GM12801 (cell line): ENCODE results near the gene GLB1L.

Experiments used
- TF ChIP-seq, protein P1 (sequence below): IDR thresholded peaks from one replicate; pipeline ENCODE4 v1.5.1; 2011; ENCODE audit warnings: control low read depth; ENCODE audit not compliant: insufficient read length; ENCODE audit errors: extremely low read depth

The GLB1L gene

DNA sequence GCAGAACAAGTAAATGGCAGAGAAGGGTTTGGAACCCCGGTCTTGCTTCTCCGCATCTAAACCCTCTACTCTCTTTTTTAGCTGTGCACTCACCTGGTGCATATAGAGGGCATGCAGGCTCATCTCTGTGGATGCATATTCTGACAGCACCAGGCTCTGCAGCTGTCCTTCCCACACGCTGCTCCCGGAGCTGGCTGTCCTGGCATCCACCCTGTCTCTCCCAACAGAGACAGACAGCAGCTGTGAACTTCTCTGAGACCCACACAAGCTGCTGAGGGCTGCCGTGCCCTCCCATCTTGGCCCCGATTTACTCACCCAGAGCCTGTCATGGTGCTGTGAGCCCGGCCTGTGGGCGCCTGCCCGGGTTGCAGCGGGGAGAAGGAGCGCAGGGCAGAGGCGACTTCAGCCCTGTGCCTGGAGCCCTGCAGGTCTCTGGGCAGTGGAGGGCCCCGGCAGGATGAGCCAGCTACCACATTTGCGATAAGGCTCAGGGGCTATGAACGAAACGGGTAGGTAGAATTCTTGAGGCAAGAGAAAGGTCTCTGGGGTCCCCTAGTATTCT lies 23.2 kb downstream of the GLB1L start:
- TF ChIP-seq, protein P1, sequence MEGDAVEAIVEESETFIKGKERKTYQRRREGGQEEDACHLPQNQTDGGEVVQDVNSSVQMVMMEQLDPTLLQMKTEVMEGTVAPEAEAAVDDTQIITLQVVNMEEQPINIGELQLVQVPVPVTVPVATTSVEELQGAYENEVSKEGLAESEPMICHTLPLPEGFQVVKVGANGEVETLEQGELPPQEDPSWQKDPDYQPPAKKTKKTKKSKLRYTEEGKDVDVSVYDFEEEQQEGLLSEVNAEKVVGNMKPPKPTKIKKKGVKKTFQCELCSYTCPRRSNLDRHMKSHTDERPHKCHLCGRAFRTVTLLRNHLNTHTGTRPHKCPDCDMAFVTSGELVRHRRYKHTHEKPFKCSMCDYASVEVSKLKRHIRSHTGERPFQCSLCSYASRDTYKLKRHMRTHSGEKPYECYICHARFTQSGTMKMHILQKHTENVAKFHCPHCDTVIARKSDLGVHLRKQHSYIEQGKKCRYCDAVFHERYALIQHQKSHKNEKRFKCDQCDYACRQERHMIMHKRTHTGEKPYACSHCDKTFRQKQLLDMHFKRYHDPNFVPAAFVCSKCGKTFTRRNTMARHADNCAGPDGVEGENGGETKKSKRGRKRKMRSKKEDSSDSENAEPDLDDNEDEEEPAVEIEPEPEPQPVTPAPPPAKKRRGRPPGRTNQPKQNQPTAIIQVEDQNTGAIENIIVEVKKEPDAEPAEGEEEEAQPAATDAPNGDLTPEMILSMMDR, result no peak

DNA sequence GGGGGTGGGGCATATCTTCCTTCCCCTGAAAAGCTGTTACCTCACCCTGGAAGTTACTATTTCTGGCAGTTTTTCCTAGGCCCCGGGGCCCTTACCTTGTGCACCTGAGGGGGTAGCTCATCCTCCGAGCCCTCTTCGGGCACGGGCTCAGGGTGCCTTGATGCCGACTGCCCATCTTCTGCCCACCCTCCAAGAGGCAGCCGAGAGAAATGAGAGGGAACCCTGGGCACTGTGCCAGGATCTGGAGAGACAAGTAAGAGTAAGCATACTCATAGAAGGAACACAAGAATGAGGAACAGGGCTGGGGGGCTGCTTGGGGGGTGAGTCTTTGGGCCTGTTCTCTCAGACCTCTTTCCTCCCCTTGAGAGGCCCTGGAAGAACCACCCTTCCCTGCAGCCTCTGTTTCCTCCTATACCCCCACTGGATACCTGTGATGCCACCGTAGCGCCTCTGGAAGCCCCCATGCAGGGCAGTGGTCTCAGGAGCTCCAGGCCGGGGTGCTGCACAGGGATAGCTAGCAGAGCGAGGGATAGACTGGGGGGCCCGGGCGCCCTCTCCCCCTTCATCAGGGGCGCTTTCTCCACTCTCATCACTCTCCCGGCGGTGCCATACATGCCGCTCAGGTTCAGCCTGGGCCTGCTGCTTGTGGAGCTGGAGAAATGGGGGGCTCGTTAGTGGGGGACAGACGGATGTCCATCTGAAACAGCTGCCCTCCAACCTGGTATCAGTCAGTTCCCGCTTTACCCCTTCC lies 24.4 kb downstream of the GLB1L start:
- TF ChIP-seq, protein P1, result no peak

DNA sequence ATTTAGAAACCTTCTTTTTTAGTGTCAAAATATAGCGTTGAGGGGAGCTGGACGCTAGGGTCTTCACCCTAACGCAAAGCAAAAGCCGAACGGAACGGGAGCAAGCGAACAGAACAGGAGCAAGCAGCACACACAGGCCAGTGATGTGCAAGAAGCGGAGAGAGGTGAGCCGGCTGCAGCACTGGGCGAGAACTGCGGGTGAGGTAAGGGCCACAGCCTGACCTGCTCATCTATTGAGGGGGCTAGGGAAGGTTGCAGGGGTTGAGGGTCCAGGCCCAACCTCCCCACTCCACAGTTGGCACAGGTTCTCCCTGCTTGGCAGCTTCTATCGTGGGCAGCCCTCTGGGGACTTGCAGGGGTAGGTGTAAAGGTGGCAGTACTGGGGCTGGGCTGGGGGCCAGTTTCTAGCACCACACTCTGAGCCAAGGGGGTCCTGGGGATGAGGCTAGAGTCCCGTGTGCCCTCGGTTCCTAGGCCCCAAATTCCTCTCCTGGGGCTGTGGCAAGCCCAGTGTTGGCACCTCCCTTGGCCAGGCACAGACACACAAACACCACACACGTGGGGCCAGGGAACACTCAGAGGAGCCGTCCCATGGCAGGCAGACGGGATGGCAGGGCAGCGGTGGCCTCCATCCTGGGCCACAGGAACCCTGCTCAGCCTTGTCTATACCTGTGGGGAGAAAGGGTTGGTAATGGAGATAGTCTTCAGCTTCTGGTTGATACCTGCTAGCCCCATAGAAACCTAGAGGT lies 25.3 kb downstream of the GLB1L start:
- TF ChIP-seq, protein P1, result no peak

DNA sequence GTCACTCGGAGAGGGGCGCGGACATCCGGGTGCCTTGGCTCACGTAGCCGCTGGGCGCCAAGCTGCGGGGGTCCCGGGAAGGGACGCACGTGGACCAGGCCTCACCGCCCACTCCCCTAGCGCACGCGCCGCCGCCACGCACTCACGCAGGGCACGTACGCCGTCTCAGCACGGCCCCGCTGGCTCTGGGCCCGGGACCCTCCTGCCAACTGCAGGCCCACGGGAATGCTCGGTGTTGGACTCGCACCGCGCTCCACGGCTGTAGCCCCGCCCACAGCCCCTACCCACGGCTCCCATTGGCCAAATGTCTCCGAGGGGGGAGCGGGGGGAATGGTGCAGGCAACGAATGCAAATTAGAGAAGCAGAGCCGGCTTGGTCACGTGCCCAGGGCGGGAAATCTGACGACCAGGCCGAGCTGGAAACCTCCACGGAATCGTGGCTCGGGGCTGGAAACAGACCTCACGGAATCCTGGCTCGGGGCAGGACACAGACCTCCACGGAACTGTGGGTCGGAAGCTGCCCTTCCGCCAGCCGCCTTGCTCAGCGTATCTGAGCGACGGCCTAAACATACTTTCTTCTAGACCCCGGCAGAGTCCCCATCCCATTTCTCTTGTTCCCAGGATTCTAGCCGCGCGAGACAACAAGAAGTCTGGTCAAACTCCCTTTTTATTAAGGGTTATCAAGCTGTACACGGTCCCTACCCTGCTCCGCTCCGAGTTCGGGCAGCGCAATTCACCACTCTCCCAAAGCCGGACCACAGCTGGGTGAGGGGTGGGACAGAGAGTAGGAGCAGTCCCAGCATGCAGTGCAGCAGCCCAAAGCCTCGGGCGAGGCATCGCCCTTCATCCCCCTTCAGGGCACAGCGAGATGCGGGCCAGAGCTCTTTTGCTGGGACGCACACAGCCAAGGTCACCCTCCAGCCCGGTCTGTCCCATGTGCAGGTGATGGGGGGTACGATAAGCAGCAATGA lies 26.2 kb downstream of the GLB1L start, which contains the start of gene ABCB6:
Gene ABCB6, minus strand, starts transcription at position 227 of the 970 bp plus-strand sequence. CDS start 285 bp downstream, outside the sequence.
- TF ChIP-seq, protein P1, result no peak

DNA sequence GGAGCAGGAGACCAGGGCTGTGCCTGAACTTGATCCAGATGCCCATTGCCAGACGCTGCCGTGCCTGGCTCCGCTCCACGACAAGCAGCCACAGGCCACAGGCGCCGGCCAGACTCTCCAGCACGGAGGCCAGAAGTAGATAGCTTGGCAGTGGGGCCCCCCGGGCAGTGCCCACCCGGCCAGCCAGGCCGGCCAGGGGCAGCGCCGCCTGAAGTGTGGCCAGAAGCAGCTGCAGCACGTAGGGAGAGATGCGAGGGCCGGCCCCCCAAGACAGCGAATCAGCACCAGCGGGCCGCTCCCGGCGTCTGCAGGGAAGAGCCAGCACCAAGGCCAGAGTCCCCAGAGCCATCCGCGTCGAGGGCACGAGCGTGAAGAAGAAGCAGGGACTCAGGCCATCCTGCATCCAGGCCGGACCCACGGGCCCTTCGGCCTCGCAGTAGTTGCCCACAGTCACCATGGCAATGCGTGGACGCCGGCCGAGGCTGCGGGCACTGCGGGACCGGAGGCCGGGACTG lies 27.0 kb downstream of the GLB1L start:
- TF ChIP-seq, protein P1, result no peak

DNA sequence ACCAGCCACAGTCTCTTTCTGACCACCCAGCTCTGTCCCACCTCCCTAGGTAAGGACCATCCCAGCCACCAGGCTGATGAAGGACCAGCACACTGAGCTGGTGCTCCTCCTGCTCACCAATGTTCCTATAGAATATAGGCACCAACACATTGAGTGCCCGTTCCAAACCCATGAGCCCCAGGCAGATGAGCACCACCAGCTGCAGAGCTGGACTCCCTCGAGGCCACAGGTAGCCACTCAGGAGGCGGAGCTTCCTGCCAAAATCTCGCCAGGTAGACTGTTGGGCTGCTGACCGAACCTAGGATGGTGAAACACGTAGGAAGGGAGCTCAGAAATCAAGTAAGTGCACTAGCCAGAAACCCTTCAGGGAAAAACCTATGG lies 28.7 kb downstream of the GLB1L start:
- TF ChIP-seq, protein P1, result no peak
